ENCODE measurements around the gene RHBG.

Gene RHBG

GRCh38 chr1:156424806-156425432 is 55.9 kb downstream of the RHBG start:
- DNase-seq (ENCODE audit: low read depth in 2 of 2, low spot score in 1 of 2): no peak

DNA sequence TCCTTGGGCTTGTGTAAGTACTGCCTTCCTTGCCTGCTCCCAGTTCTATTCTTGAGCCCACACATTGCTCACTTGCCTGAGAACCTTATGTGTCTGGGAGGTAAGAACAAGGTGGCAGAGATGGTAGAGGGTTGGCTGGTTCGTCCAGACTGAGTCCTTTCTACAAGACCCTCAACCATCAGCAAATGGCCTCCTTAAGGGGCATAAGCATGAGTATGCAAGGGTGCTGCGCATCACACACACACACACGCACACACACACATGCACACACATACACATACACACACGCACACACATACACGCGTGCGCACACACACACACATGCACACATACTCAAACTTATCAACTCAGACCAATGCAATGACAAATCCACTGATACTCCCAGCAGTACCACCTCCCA is 56.9 kb downstream of the RHBG start:
- no peak for DNase-seq (ENCODE audit: low read depth in 2 of 2, low spot score in 1 of 2)

- DNase-seq (ENCODE audit: low read depth in 2 of 2, low spot score in 1 of 2): no peak
These were observed 58.9 kb downstream of the RHBG start for GRCh38 chr1:156427957-156428356.

DNA sequence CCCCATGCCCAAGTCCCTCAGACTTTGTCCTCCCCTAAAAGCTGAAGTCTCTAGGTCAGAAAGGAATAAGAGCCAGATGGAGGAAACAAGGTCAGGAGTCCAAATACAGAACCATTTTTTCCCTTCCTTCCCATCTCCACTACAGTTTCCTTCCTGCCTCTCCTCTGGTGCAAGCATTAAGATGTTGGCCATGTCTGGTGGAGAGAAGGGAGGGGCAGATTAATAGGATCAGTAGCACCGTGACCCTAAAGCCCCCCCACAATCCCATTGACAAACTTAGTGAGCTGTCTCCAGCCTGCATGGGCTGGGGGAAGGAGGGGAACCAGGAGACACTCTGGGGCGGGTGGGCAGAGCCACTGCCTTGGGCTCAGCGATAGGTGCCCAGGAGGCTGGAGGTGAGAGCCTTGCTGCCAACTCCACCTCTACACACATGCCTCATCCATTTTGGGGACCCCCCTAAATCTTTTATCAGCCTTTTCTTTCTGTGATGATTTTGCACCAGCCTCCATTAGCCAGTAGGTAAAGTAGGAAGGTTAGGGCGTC is 59.8 kb downstream of the RHBG start:
- no peak for DNase-seq (ENCODE audit: low read depth in 2 of 2, low spot score in 1 of 2)

DNA sequence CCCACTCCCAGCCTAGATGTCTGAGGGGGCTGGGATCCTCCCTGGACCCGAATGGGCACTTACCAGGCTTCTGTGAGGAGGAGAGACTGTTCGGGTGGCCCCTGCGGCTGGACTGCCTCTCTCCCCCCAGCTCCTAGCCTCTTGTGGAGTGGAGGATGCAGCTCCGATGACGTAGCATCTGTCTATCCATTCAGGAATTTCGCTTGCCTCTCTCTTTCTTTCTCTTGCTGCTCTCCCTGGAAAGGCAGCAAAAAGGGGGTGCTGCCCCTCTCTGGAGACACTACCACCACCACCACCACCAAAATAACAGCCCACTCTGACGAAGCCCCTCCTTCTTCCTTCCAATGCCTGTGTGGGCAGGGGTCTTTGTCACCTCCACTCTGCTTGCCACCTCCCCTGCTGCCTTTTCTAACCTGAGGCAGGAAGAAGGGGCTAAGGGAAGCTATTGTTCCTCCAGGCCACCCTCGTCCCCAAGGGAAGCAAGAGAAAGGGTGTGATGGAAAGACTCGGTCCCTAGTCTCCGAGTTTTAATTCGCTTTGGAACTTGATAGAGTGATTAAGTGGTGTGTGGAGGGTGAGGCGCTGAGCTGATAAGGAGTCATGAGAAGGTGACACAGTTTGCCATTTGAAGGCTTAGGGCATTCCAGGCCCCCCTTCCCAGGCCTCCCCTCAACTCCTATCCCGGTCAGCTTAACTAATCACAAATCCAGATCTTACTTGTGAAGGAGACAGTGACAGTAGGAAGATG is 60.5 kb downstream of the RHBG start:
- no peak for DNase-seq (ENCODE audit: low read depth in 2 of 2, low spot score in 1 of 2)

DNA sequence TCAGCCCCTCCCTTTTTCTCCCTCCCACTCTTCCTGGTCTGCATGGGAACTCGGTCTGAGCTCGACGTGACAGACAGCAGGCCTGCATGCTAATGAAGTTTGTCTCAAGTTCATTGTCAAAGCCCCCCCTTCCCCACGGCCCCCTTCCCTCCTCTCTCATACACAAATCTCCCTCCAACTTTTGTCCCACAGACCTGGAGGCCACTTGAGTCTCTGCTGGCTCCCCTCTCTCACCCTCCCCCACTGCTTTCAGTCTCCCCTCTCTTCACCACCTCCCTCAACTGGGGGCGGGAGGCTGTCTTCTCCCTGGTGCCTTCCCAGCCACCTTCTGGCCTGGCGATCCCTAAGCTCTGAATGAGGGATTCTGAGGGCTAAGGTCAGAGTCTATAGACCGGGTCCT is 61.3 kb downstream of the RHBG start:
- no peak for DNase-seq (ENCODE audit: low read depth in 2 of 2, low spot score in 1 of 2)

GRCh38 chr1:156430866-156431265 is 61.9 kb downstream of the RHBG start:
- DNase-seq (ENCODE audit: low read depth in 2 of 2, low spot score in 1 of 2): no peak

DNA sequence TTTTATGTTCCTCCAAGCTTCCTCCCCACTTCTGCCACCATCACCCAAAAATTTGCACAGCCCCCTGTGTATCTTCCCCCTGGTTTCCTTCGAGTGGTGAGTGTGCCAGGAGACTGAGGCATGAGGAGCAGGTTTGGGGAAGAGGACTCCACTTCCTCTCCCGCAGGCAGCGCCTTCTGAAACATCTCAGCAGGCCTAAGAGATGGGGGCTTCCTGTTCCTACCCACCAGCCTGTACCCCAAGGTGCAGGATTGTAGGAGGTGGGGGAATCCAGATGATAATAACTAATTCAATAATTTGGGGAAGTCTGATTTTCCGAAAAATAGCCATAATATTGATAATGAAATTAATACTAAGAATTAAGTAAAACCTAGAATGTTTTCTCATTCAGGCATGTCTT is 62.4 kb downstream of the RHBG start:
- DNase-seq (ENCODE audit: low read depth in 2 of 2, low spot score in 1 of 2): no peak

- DNase-seq (ENCODE audit: low read depth in 2 of 2, low spot score in 1 of 2): no peak
These were observed 63.0 kb downstream of the RHBG start for GRCh38 chr1:156431769-156432668.

DNA sequence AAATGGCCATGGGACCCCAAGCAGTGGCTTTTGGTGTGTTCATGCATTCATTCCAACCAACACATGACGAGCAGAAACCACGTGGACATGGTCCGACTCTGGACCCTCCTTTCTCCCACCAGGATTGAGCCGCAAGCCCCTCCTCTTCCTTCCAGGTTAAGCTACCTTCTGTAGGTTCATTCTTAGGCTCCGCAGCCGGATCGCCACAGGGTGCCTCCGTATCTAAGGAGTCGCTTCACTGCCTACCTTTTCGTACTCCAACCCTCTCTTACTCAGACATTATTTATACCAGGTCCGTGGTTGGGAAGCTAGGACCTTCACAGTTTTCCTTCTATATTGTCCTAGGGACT is 63.6 kb downstream of the RHBG start:
- DNase-seq (ENCODE audit: low read depth in 2 of 2, low spot score in 1 of 2): no peak

GRCh38 chr1:156433032-156433431 is 64.0 kb downstream of the RHBG start:
- no peak for DNase-seq (ENCODE audit: low read depth in 2 of 2, low spot score in 1 of 2)

DNA sequence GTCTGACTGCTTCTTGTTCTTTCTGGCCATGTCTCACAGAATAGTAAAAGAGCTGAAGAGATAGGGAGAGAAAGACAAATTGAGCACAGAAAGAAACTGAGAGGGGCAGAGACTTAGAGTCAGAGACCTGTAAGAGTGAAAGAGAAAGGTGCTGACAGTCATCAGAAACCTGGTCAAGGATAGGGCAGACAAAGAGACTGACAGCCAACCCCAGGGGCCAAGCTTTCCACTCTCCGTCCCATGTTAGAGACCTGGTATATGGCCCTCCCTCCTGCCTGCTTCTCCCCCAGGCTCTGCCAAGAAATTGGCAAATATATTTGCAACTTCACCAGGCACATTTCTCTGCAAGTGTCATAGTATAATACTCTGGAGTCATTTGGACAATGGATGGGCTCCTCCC is 64.6 kb downstream of the RHBG start:
- DNase-seq (ENCODE audit: low read depth in 2 of 2, low spot score in 1 of 2): no peak
